ENCODE measurements around the gene PZP. TPM values are rescaled to one million over a fixed set of nuclear protein-coding genes. Genes with fewer than 3 reads are reported as not detected.

Gene PZP
- total and polyA plus RNA-seq, 2 of the 13 experiments (the other 11 are each of a cell fraction or from before 2014, with no cell fraction given): 0.07 to 0.89 TPM

DNA sequence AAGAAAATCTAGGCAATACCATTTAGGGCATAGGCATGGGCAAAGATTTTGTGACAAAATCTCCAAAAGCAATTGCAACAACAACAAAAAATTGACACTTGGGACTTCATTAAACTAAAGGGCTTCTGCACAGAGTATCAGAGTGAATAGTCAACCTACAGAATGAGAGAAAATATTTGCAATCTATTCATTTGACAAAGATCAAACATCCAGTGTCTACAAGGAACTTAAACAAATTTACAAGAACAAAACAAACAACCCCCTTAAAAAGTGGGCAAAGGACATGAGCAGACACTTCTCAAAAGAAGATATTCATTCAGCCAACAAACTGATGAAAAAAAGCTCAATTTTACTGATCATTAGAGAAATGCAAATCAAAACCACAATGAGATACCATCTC, 44.1 kb upstream of the PZP start (continued):
- TF ChIP-seq PAXIP1 (CRISPR knock-in tag; conservative IDR thresholded peaks at IDR 0.05) (peak; percentile 85), ZNF296 (CRISPR knock-in tag; conservative IDR thresholded peaks at IDR 0.05) (no peak), ZNF160 (CRISPR knock-in tag; IDR thresholded peaks at IDR 0.05) (no peak), GATAD2A (CRISPR knock-in tag; IDR thresholded peaks at IDR 0.05) (0 out of 2 replicates have a peak, but pooled peaks have one; percentile 35), ARNT2 (CRISPR knock-in tag; IDR thresholded peaks at IDR 0.05; ENCODE audit: low read depth) (no peak), ZNF12 (CRISPR knock-in tag; IDR thresholded peaks at IDR 0.05) (no peak), AHDC1 (CRISPR knock-in tag; IDR thresholded peaks at IDR 0.05; ENCODE audit: borderline replicate concordance) (peak; percentile 78; the same call in 1 of the 2 replicates), GABPB1 (CRISPR knock-in tag; IDR thresholded peaks at IDR 0.05) (no peak), CHCHD3 (CRISPR knock-in tag; IDR thresholded peaks at IDR 0.05) (no peak), ZNF124 (CRISPR knock-in tag; IDR thresholded peaks at IDR 0.05) (no peak), BRCA1 (CRISPR knock-in tag; IDR thresholded peaks at IDR 0.05) (no peak), KAT2B (IDR thresholded peaks at IDR 0.05; ENCODE audit: borderline replicate concordance, low read depth, low read length) (no peak), ZFP1 (CRISPR knock-in tag; IDR thresholded peaks at IDR 0.05) (no peak), HNF4A (CRISPR knock-in tag; IDR thresholded peaks at IDR 0.05) (0 out of 2 replicates have a peak, but pooled peaks have one; percentile 11), ZNF709 (CRISPR knock-in tag; IDR thresholded peaks at IDR 0.05) (no peak), KMT2A (CRISPR knock-in tag; IDR thresholded peaks at IDR 0.05) (no peak), ZNF766 (CRISPR knock-in tag; IDR thresholded peaks at IDR 0.05; ENCODE audit: borderline replicate concordance) (no peak), CBX2 (IDR thresholded peaks at IDR 0.05; ENCODE audit: low read depth, low read length) (no peak), CBX2 (CRISPR knock-in tag; IDR thresholded peaks at IDR 0.05; ENCODE audit: low read depth) (no peak), POLR2AphosphoS5 (IDR thresholded peaks at IDR 0.05; ENCODE audit: low read depth, low read length) (no peak)
- TF ChIP-seq, protein P1, sequence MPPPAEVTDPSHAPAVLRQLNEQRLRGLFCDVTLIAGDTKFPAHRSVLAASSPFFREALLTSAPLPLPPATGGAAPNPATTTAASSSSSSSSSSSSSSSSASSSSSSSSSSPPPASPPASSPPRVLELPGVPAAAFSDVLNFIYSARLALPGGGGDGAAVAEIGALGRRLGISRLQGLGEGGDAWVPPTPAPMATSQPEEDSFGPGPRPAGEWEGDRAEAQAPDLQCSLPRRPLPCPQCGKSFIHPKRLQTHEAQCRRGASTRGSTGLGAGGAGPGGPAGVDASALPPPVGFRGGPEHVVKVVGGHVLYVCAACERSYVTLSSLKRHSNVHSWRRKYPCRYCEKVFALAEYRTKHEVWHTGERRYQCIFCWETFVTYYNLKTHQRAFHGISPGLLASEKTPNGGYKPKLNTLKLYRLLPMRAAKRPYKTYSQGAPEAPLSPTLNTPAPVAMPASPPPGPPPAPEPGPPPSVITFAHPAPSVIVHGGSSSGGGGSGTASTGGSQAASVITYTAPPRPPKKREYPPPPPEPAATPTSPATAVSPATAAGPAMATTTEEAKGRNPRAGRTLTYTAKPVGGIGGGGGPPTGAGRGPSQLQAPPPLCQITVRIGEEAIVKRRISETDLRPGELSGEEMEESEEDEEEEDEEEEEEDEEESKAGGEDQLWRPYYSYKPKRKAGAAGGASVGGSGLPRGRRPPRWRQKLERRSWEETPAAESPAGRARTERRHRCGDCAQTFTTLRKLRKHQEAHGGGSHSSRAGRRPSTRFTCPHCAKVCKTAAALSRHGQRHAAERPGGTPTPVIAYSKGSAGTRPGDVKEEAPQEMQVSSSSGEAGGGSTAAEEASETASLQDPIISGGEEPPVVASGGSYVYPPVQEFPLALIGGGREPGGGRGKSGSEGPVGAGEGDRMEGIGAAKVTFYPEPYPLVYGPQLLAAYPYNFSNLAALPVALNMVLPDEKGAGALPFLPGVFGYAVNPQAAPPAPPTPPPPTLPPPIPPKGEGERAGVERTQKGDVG (CRISPR knock-in tag; IDR thresholded peaks at IDR 0.05; ENCODE audit: borderline replicate concordance): no peak
